ENCODE data around the gene CEP57L1. TPM values are rescaled to one million over a fixed set of nuclear protein-coding genes. Genes with fewer than 3 reads are reported as not detected.
A peak's percentile ranks its signal among the peaks of the same experiment; 100 is the strongest.

CEP57L1 gene
- 13.5 and 32.4 TPM in 2 replicates for total RNA-seq

DNA sequence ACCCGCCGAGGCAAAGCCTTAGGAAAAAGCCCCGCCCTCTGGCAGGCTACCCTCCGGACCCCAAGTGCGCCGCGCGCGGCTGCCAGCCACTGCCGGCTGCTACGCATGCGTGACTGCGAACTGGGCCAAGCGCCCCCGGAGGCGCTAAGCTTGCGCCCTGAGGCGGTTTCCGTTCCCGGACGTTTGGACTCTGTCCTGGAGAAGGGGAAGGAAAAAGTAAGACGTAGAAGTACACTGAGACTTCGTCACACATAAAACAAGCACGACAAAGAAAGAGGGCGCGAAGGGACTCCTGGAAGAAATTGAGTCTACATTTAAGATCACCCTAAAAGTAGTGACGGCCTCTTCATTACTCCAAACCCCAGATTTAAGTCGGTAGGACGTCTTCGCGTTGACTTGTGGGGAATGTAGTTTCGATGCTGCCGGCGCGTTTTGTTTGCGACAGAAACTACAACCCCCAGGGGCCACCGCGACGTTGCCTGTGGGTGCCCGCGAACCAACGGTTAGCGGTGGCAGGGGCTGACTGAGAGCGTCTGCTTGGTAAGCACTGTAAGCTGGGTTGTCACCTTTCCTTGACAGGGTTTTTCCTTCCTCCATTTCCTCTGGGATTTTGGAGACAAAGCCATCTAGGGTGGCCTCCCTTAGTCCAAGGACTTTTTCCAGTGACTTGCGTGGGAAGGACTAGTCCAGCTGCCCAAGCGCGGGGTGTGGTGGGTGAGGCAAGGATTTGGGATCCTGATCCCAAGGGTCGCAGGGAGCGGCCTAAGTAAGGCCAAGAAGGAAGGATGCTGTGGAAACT, at the start of gene CEP57L1:
Gene CEP57L1, plus strand, starts transcription at position 472 of the 799 bp plus-strand sequence. CDS start 49,715 bp downstream, outside the sequence.
- DNase-seq (ENCODE audit: low read depth), result peak; percentile 88
- no peak for TF ChIP-seq CTCF (conservative IDR thresholded peaks at IDR 0.05; ENCODE audit: low read depth, low read length)
- peak within 1 kb of the TSS; percentile 84 for H3K4me3 ChIP-seq (ENCODE audit: low read depth, low read length)

- H3K4me3 ChIP-seq (ENCODE audit: low read depth, low read length), result no peak overlapping the region
- no peak for DNase-seq (ENCODE audit: low read depth)
- no peak for TF ChIP-seq CTCF (conservative IDR thresholded peaks at IDR 0.05; ENCODE audit: low read depth, low read length)
Measured at GRCh38 chr6:109048176-109048575, 47.1 kb upstream of the CEP57L1 start.

- no peak overlapping the region for H3K4me3 ChIP-seq (ENCODE audit: low read depth, low read length)
- no peak for DNase-seq (ENCODE audit: low read depth)
- TF ChIP-seq CTCF (conservative IDR thresholded peaks at IDR 0.05; ENCODE audit: low read depth, low read length), result no peak
Measured at GRCh38 chr6:109048670-109049415, 46.5 kb upstream of the CEP57L1 start.

DNA sequence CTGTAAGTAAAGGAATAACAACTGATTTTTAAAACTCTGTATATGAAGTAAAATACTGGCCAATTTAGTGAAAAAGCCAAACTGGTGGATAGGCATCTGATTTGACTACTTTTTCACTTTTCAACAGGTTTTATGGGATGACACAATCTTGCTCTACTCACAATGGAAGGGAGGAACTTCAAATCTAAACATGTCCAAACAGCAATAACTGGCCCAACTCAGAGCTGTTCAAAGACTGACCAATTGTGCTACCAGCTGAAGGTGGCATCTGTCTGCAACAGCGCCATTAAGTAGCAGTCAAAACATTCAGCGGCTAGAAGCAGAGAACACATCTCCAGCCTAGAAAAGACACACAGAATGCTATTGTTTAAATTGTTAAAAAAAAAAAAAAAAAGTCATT, 45.3 kb upstream of the CEP57L1 start:
- no peak for DNase-seq (ENCODE audit: low read depth)
- H3K4me3 ChIP-seq (ENCODE audit: low read depth, low read length), result no peak overlapping the region
- TF ChIP-seq CTCF (conservative IDR thresholded peaks at IDR 0.05; ENCODE audit: low read depth, low read length), result no peak

GRCh38 chr6:109050447-109051102, 44.7 kb upstream of the CEP57L1 start:
- no peak overlapping the region for H3K4me3 ChIP-seq (ENCODE audit: low read depth, low read length)
- no peak for TF ChIP-seq CTCF (conservative IDR thresholded peaks at IDR 0.05; ENCODE audit: low read depth, low read length)
- DNase-seq (ENCODE audit: low read depth), result no peak

DNA sequence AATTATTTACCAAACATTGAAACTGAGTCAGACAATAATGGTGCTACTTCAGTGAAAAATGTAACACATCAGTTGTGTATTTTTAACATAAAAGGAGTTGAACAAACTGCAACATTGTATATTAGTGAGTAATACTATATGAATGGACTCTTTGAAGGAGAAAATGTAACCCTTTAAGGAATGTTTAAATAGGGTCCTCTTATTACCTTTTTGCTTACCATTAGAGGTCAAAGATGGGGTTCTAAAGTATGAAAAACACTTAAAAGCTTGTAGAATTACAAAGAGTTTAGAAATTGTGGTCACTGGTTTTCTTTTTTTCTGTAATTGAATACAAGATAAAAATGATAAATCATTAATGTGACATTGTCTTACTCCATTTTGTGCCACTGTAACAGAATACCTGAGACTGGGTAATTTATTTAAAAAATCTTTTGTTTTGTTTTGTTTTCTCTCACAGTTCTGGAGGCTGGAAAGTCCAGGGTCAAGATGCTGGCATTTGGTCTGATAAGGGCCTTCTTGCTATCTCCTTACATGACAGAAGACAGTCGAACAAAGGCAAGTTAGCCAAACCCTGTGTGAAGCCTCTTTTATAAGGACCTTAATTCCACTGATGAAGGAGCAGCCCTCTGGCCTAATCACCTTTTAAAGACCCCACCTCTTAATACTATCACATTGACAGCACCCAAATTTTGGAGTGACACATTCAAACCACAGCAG, 43.8 kb upstream of the CEP57L1 start:
- H3K4me3 ChIP-seq (ENCODE audit: low read depth, low read length), result no peak overlapping the region
- no peak for TF ChIP-seq CTCF (conservative IDR thresholded peaks at IDR 0.05; ENCODE audit: low read depth, low read length)
- no peak for DNase-seq (ENCODE audit: low read depth)
